GM12875 (cell line): ENCODE results near the gene BCAS3.

Experiments used
- H3K4me3 ChIP-seq: one replicate; pipeline ENCODE4 v1.5.1; 2011; ENCODE audit warnings: low read depth, low read length, control low read depth
- CTCF ChIP-seq: IDR thresholded peaks from 2 replicates; pipeline ENCODE4 v1.5.1; 2011; ENCODE audit warnings: low read depth, mild to moderate bottlenecking, control low read depth, inconsistent platforms, low read length, moderate library complexity, borderline replicate concordance; ENCODE audit not compliant: insufficient read depth

The BCAS3 gene

DNA sequence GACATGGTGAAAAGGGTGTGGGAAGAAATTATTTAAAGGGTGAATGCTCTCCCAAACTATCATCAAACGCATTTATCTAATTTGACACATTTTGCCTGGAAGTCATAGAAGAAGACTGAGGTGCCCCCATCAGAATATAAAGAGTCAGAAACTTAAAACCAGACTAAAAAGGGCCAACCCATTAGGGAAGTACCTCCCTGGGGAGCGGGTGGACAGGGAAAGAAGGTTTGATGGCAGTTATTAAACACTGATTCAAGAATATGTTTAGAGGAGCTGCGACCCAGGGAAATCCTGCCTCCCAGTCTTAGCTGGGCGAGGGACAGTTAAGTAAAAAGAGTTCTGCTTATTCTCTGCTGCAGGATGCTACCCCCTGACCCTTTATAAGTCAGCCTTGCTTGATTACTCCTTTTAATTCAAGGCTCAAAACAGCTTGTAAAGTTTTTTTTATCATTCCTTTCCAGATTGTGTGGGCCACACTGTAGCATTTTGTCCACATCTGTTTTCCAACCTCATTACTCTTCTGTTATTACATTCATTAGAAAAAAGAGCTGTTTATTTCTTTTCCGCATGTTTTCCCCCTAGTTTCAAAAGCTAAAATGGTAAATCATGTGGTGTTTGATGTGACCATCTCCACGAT is 583.5 kb downstream of the BCAS3 start:
- no peak for TF ChIP-seq CTCF
- H3K4me3 ChIP-seq, result no peak overlapping the region

DNA sequence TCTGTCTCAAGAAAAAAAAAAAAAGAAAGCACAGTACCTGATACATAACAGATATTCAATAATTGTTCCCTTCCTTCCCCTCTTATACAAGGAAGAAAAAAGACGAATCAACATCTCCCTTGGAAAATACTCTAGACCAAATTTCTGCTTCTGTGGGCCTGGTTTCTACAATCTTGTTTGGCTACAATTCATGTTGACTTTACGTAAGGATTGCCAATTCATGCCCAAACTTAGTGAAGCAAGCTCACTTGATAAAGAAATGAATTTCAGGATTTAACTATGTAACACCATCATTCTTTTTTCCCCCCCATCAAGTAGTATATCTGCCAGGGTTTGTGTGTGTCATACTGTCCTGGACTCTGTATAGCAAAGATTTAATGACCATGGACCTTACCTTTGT is 587.7 kb downstream of the BCAS3 start:
- no peak overlapping the region for H3K4me3 ChIP-seq
- no peak for TF ChIP-seq CTCF

DNA sequence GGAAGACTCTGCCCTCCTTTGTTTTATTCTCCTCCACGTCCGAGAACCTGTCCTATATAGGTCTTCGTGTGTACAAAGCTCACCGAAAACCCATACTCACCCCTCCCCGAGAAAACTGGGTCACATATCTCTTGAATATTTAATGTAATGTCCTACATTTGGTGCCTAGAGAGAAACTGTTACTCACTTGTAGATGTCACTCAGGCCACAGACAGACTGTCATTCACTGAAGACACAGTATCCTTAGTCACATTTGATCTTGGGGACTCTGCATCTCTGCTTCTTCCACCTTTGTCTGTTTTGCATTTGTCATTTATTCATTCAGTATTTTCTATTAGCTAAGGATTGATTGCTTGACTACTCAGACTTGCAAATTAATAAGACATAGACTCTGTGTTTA is 590.2 kb downstream of the BCAS3 start:
- H3K4me3 ChIP-seq, result no peak overlapping the region
- TF ChIP-seq CTCF, result no peak

GRCh38 chr17:61275395-61275794 is 597.7 kb downstream of the BCAS3 start:
- no peak overlapping the region for H3K4me3 ChIP-seq
- no peak for TF ChIP-seq CTCF

- TF ChIP-seq CTCF, result no peak
- no peak overlapping the region for H3K4me3 ChIP-seq
Observed at GRCh38 chr17:61276806-61277205, 599.2 kb downstream of the BCAS3 start.

- TF ChIP-seq CTCF, result no peak
- no peak overlapping the region for H3K4me3 ChIP-seq
Observed at GRCh38 chr17:61279476-61280145, 602.0 kb downstream of the BCAS3 start.

- TF ChIP-seq CTCF, result no peak
- no peak overlapping the region for H3K4me3 ChIP-seq
Observed at GRCh38 chr17:61280338-61280737, 602.7 kb downstream of the BCAS3 start.
